Retinal pigment epithelial cell (primary cell): Measurements from ENCODE around the gene GABARAP.

Source experiments
- DNase-seq: peaks from one replicate; pipeline ENCODE4 v3.0.0-alpha.2; 2010; ENCODE audit warnings: low read depth
- H3K4me3 ChIP-seq: 2 replicates; pipeline ENCODE4 v1.5.1; 2011; ENCODE audit warnings: mild to moderate bottlenecking, low read length, control low read depth, moderate library complexity
- TF ChIP-seq, protein P1 (sequence below): conservative IDR thresholded peaks from 2 replicates; pipeline ENCODE4 v1.5.1; 2011; ENCODE audit warnings: low read depth, low read length, control low read depth, inconsistent platforms

GABARAP gene

GRCh38 chr17:7238420-7239090, 3.7 kb downstream of the GABARAP start:
- DNase-seq = no peak
- TF ChIP-seq, protein P1, sequence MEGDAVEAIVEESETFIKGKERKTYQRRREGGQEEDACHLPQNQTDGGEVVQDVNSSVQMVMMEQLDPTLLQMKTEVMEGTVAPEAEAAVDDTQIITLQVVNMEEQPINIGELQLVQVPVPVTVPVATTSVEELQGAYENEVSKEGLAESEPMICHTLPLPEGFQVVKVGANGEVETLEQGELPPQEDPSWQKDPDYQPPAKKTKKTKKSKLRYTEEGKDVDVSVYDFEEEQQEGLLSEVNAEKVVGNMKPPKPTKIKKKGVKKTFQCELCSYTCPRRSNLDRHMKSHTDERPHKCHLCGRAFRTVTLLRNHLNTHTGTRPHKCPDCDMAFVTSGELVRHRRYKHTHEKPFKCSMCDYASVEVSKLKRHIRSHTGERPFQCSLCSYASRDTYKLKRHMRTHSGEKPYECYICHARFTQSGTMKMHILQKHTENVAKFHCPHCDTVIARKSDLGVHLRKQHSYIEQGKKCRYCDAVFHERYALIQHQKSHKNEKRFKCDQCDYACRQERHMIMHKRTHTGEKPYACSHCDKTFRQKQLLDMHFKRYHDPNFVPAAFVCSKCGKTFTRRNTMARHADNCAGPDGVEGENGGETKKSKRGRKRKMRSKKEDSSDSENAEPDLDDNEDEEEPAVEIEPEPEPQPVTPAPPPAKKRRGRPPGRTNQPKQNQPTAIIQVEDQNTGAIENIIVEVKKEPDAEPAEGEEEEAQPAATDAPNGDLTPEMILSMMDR = no peak
- peak overlapping the region; percentile 98 for H3K4me3 ChIP-seq

GRCh38 chr17:7237761-7238419, 4.4 kb downstream of the GABARAP start:
- no peak for DNase-seq
- H3K4me3 ChIP-seq = peak overlapping the region; percentile 98
- TF ChIP-seq, protein P1 = no peak

DNA sequence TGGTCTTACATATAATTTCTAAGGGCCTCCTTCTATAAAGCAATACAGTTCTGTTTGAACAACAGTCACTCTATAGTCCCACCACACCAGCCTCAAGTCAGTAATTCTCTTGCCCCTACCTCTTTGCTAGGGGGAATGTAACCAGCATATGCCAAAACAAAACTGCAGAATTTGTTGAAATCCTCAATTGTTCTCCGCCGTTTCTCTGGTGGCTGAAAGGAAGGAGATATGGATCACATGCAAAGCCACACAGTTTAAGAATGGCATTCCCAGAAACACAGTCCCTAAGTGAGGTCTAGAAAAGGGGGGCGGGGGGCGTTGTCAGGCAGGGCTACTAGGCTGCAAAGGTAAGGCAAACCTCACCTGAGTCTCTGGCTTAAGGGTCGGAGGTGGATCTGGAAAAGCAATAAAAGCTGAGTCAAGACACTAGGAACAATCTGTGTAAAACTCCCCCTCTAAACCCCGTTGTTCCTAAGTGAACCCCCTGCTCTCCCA, 4.9 kb downstream of the GABARAP start:
- no peak for DNase-seq
- peak overlapping the region; percentile 98 for H3K4me3 ChIP-seq
- TF ChIP-seq, protein P1 = no peak

- peak overlapping the region; percentile 98 for H3K4me3 ChIP-seq
Observed at GRCh38 chr17:7236808-7237207, 5.4 kb downstream of the GABARAP start.

DNA sequence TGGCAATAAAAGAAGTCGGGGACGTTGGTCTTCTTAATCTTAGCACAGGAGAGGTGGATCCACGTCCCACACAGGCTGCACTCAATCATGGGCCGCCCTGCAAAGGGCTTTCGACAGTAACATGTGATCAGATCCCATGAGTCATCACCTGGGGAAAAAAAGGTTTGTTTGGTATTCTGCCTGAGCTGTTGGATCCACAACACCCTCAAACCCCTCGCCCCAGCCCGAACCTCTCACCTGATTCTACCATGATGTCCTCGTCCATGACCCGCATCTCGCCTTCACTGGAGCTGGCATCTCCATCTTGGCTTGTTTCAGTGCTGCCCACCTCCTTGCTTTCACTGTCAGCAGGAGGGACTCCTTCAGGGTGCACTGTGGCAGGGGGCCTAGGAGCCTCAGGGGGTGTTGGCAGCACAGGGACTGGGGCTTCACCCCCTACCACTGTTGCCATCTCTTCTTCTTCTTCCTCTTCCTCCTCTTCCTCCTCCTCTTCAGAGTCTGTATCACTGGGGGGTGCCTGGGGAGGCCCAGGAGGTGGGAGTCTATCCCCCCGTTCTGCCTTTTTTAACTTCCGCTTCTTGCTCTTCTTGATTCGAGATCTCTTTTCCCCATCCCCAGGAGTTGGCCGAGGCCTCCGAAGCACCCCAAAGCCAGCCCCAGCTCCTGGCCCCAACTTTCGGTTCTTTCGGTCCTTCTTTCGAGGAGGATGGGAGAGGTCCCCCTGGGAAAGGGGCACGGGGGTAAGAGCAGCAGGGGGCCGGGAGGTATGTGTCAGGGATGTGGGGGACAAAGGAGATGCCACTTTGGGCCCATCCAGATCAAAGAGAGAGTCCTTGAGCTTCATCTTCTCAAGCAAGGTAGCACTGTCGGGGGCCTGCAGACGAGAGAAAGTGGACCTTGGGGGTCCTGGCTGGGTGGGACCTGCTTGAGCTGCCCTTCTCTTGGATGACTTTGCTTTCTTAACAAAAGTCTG, 6.3 kb downstream of the GABARAP start:
- no peak overlapping the region for H3K4me3 ChIP-seq
- no peak for DNase-seq
- TF ChIP-seq, protein P1 = no peak

More at GRCh38 chr17:7236808-7237207, 5.4 kb downstream of the GABARAP start:
- TF ChIP-seq, protein P1 = no peak
- no peak for DNase-seq

DNA sequence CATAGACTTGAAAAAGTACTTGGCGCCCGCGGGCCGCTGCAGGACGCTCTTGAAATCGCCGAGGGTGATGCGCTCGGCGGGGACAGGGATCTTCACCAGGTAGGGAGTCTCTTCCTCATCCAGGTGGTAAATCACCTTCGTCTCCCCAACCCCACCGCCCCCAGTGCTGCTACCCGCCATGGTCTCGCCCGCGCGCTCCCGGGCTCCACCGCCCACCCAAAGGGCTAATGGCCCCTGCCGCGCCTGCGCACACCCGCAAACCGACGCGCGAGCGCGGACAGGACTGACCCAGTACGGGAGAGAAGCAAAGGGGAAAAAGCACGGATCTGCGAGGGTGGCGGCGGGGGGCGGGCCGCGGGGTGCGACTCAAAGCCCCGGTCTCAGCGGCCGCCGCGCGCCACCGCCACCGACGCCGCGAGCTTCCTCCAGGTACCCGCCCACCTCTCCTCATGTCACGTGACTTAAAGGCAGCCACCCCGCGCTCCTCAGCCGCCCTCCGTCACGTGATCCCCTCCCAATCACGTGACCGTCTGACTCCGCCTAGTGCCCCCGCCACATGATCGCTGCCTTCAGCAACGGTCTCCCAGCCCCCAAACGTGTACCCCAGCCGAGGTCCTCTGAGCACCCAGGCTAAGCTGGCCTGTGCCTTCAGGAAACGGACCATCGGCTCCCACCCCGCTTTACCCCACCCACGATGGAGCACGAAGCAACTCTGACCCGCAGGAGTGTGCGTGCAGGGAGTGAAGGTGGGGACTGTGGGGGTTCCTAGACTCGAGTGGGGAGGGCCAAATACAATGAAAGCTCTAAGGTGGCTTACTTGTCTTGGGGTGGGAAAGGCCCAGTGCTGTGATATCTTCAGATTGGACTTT, 7.9 kb downstream of the GABARAP start, which contains the start of gene DVL2:
DVL2 (minus strand) TSS at position 435 of the 869 bp plus-strand sequence; CDS start at position 180, 255 bp downstream.
- DNase-seq = peak; percentile 83
- H3K4me3 ChIP-seq = peak within 1 kb of the TSS; percentile 85
- TF ChIP-seq, protein P1 = no peak
